Suprapubic skin (tissue), 4 donors: ENCODE data around the gene RNF44. TPM values are rescaled to one million over a fixed set of nuclear protein-coding genes. Genes with fewer than 3 reads are reported as not detected.

Experiments
- DNase-seq, 2 donors: peaks; one replicate each; pipeline ENCODE4 v3.0.0-alpha.2; 2019; ENCODE audit warnings: low spot score in 2 of 2
- H3K27ac ChIP-seq: fragments of 200-600 bp; sonication (generic); one replicate; pipeline ENCODE4 v1.5.1; 2019
- H3K27me3 ChIP-seq: fragments of 200-600 bp; sonication (generic); one replicate; pipeline ENCODE4 v1.5.1; 2019
- H3K36me3 ChIP-seq: fragments of 200-600 bp; sonication (generic); one replicate; pipeline ENCODE4 v1.5.1; 2019
- H3K4me1 ChIP-seq: fragments of 200-600 bp; sonication (generic); one replicate; pipeline ENCODE4 v1.5.1; 2019
- H3K4me3 ChIP-seq: fragments of 200-600 bp; sonication (generic); one replicate; pipeline ENCODE4 v1.5.1; 2019; ENCODE audit warnings: mild to moderate bottlenecking
- H3K9me3 ChIP-seq: fragments of 200-600 bp; sonication (generic); one replicate; pipeline ENCODE4 v1.5.1; 2019
- EP300 ChIP-seq: sonication (generic); formaldehyde crosslinking; IDR thresholded peaks from one replicate; pipeline ENCODE4 v1.6.1; 2017; ENCODE audit warnings: antibody characterized with exemption
- POLR2A ChIP-seq, 2 donors: fragments of 450-650 bp; IDR thresholded peaks; one replicate each; pipeline ENCODE4 v1.6.1; 2017; ENCODE audit warnings: antibody characterized with exemption in 2 of 2, mild to moderate bottlenecking in 2 of 2, moderate library complexity in 2 of 2
- POLR2AphosphoS5 ChIP-seq, 3 donors: sonication (generic); formaldehyde crosslinking; IDR thresholded peaks; one replicate each; pipeline ENCODE4 v1.6.1; 2017; ENCODE audit warnings: antibody characterized with exemption in 3 of 3
- WGBS: methylation state at CpG from one replicate; pipeline ENCODE4 v1.1.5; 2018; 5-methylcytosine and 5-hydroxymethylcytosine counted together
- total RNA-seq, 4 donors: library from RNA; depleted of rRNA; stranded (reverse); fragments of >200 nt; gene quantifications; one replicate each; pipeline ENCODE4 v1.1.0, GENCODE V29; 2016
- TF ChIP-seq, protein P1 (sequence below), 2 donors: fragments of 200-600 bp in 1 of 2; fragments of 450-650 bp in 1 of 2; sonication (generic) in 1 of 2; IDR thresholded peaks; one replicate each; pipeline ENCODE4 v1.5.1; 2016 to 2019; ENCODE audit warnings: antibody characterized with exemption in 2 of 2, mild to moderate bottlenecking in 1 of 2, moderate library complexity in 1 of 2

RNF44 gene
- total RNA-seq, 4 donors from 2014 or later, result 36.9 to 65.9 (median 46.3) TPM

DNA sequence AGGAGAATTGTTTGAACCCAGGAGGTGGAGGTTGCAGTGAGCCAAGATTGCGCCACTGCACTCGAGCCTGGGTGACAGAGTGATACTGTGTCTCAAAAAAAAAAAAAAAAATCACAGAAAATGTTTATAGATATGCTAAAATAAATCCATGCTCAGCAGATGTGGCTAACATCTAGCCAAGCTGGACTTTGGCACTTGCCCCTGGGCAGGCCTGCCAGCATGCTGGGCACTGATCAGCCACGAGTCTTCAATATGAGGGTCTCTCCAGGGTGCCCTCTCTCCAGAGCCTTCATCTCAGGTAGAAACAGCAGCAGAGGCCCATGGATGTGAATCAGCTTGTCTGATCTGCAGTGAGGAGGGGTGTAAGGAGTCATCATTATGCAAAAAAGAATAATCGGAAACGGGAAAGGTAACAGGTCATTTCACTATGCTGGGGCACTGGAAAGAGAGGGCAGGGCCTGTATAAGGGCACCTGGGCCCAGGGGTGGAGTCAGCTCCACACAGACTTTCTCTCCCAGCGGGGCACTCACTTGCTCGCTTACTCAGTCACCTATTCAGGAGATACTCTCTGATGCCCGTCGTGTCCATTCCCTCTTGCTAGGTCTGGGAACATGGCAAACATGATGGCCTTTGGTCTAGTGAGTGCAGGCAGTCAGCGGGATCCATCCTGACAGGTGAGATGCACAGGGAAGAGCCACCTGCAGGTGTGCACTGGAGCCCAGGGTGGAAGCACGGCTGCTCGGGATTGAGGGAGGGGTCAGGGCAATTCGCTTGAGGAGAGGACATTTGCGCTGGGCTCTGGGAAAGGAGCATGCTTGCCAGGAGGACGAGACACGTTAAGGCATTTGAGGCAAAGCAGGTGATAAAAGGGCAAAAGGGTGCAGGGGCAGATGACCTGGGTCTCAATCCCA lies 17.1 kb downstream of the RNF44 start:
- no peaks in the 10 kb centered on the region for H3K36me3 ChIP-seq
- H3K9me3 ChIP-seq, result no peaks in the 10 kb centered on the region
- TF ChIP-seq POLR2AphosphoS5 (IDR thresholded peaks at IDR 0.05), result no peak
- TF ChIP-seq POLR2A (IDR thresholded peaks at IDR 0.05), result no peak
- TF ChIP-seq EP300, result no peak
- TF ChIP-seq, protein P1, sequence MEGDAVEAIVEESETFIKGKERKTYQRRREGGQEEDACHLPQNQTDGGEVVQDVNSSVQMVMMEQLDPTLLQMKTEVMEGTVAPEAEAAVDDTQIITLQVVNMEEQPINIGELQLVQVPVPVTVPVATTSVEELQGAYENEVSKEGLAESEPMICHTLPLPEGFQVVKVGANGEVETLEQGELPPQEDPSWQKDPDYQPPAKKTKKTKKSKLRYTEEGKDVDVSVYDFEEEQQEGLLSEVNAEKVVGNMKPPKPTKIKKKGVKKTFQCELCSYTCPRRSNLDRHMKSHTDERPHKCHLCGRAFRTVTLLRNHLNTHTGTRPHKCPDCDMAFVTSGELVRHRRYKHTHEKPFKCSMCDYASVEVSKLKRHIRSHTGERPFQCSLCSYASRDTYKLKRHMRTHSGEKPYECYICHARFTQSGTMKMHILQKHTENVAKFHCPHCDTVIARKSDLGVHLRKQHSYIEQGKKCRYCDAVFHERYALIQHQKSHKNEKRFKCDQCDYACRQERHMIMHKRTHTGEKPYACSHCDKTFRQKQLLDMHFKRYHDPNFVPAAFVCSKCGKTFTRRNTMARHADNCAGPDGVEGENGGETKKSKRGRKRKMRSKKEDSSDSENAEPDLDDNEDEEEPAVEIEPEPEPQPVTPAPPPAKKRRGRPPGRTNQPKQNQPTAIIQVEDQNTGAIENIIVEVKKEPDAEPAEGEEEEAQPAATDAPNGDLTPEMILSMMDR (IDR thresholded peaks at IDR 0.05), result no peak
- 73% methylated on average over 15 of the region's 16 CpGs for WGBS
- H3K27ac ChIP-seq, result no peak overlapping the region
- H3K4me3 ChIP-seq, result no peak overlapping the region
- no peaks in the 10 kb centered on the region for H3K4me1 ChIP-seq
- peak in 1 of 2 donors; percentile 53 for DNase-seq
- no peaks in the 10 kb centered on the region for H3K27me3 ChIP-seq

DNA sequence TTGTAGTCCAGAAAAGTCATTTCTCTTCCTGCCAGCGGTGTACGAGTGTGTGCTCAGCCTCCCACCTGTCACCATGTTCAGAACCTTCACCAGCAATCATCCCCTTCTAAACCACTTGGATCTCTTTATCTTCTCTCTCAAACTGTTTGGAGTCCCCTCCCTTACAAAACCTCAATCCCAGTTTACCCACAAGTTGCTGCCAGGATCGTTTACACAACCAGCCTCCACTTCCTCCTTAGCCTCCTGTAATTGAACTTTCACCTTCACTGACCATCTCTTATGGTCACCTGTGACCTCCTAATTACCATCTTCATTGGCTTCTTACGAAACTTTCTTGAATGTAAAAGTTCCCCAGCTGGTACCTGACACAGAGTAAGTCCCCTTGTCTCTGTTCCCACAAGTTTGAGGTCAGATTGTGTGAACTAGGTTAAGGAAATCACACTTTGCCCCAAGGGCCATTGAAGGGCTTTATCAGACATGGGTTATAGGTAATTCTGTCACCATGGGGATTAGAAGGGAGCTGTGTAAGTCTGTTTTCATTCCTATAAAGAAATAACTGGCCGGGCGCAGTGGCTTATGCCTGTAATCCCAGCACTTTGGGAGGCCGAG lies 20.0 kb downstream of the RNF44 start:
- Histone ChIP-seq H3K27ac (no peak overlapping the region), H3K4me1 (no peaks in the 10 kb centered on the region), H3K4me3 (no peak overlapping the region), H3K36me3 (no peaks in the 10 kb centered on the region), H3K9me3 (no peaks in the 10 kb centered on the region), H3K27me3 (no peaks in the 10 kb centered on the region)
- no peak for TF ChIP-seq EP300
- TF ChIP-seq POLR2A (IDR thresholded peaks at IDR 0.05), result no peak
- TF ChIP-seq, protein P1 (IDR thresholded peaks at IDR 0.05), result no peak
- no peak for TF ChIP-seq POLR2AphosphoS5 (IDR thresholded peaks at IDR 0.05)
- WGBS, result 80% methylated on average over 7 of the region's 7 CpGs
- no peak for DNase-seq

DNA sequence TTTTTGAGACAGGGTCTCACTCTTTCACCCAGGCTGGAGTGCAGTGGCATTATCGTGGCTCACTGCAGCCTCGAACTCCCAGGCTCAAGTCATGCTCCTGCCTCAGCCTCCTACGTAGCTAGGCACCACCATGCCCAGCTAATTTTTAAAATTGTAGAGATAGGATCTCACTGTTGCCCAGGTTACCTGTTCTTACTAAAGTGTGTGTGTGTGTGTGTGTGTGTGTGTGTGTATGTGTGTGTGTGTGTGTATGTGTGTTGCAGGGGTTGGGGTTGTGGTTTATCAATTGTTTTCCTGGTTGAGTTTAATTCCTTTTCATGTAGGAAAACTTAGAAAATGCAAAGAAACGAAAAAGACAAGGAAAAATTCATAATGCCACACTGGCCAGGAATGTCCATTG lies 21.8 kb downstream of the RNF44 start:
- TF ChIP-seq, protein P1 (IDR thresholded peaks at IDR 0.05), result no peak
- TF ChIP-seq POLR2AphosphoS5 (IDR thresholded peaks at IDR 0.05), result no peak
- no peak for TF ChIP-seq EP300
- TF ChIP-seq POLR2A (IDR thresholded peaks at IDR 0.05), result no peak
- 83% methylated on average over 4 of the region's 4 CpGs for WGBS

DNA sequence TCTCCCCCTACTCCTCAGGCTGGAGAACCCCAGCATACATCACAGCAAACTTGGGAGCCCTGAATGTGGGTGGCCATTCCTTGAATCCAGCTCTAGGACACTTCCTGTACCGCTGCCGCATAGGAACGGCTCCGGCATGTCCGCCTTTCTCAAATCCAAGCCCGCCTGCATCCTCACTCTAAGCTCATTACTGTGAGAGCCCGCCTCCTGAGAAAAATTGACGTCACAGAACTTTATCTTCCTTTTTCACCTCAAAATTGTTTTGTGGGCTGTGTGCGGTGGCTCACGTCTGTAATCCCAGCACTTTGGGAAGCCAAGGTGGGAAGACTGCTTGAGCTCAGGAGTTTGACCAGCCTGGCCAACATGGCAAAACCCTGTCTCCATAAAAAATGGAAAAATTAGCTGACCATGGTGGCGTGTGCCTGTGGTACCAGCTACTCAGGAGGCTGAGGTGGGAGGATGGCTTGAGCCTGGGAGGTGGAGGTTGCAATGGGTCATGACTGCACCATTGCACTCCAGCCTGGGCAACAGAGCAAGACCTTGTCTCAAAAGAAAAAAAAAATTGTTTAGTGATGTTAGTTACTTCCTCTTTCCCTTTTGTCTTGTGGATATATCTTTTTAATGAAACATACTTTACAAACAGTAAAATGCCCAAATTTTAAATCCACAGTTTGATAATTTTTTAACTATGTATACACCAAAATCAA lies 22.8 kb downstream of the RNF44 start:
- Histone ChIP-seq H3K4me3 (no peak overlapping the region), H3K27ac (no peak overlapping the region), H3K9me3 (no peaks in the 10 kb centered on the region), H3K4me1 (no peaks in the 10 kb centered on the region), H3K36me3 (peaks cover 8% of the 10 kb centered on the region), H3K27me3 (no peaks in the 10 kb centered on the region)
- no peak for TF ChIP-seq POLR2AphosphoS5 (IDR thresholded peaks at IDR 0.05)
- TF ChIP-seq POLR2A (IDR thresholded peaks at IDR 0.05), result no peak
- TF ChIP-seq, protein P1 (IDR thresholded peaks at IDR 0.05), result no peak
- no peak for TF ChIP-seq EP300
- 82% methylated on average over 11 of the region's 11 CpGs for WGBS
- no peak for DNase-seq

More for the DNA sequence above, 21.8 kb downstream of the RNF44 start:
- Histone ChIP-seq H3K27me3 (no peaks in the 10 kb centered on the region), H3K36me3 (no peaks in the 10 kb centered on the region), H3K9me3 (no peaks in the 10 kb centered on the region), H3K27ac (no peak overlapping the region), H3K4me1 (no peaks in the 10 kb centered on the region), H3K4me3 (no peak overlapping the region)
- no peak for DNase-seq
